ENCODE measurements around the gene CYFIP2.

CYFIP2 gene

DNA sequence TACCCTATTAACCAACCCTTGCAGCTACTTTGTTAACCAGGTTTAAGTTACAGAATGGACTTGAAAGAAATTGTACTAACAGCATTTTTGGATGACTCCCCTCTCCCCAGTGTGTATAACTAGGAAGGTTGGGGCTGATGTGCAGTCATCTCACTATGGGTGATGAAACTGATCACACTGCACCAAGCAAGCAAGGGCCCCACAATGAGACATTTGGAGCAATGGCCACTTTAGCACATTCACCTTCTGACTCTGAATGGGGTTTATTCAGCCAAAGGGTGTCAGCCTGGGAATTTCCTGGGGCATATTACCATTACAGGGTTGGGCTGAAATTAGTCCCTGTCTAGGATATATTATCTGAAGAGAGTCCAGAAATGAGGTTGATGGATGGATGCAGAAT is 18.7 kb upstream of the CYFIP2 start:
- DNase-seq (ENCODE audit: extremely low spot score), result no peak
- POLR2A ChIA-PET, result no interaction called here
- TF ChIP-seq ARNT (IDR thresholded peaks at IDR 0.05), result no peak
- TF ChIP-seq FOXA1 (IDR thresholded peaks at IDR 0.05), result no peak
- TF ChIP-seq, protein P1, sequence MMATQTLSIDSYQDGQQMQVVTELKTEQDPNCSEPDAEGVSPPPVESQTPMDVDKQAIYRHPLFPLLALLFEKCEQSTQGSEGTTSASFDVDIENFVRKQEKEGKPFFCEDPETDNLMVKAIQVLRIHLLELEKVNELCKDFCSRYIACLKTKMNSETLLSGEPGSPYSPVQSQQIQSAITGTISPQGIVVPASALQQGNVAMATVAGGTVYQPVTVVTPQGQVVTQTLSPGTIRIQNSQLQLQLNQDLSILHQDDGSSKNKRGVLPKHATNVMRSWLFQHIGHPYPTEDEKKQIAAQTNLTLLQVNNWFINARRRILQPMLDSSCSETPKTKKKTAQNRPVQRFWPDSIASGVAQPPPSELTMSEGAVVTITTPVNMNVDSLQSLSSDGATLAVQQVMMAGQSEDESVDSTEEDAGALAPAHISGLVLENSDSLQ (IDR thresholded peaks at IDR 0.05), result no peak
- no peak for TF ChIP-seq ELF4 (IDR thresholded peaks at IDR 0.05)
- TF ChIP-seq HDGF (IDR thresholded peaks at IDR 0.05; ENCODE audit: borderline replicate concordance), result no peak
- TF ChIP-seq ZNF384 (IDR thresholded peaks at IDR 0.05), result no peak
- no peak for TF ChIP-seq L3MBTL2 (conservative IDR thresholded peaks at IDR 0.05)
- TF ChIP-seq SP1 (IDR thresholded peaks at IDR 0.05), result no peak
- TF ChIP-seq CTBP1 (IDR thresholded peaks at IDR 0.05; ENCODE audit: borderline replicate concordance), result no peak
- no peak for TF ChIP-seq BHLHE40 (IDR thresholded peaks at IDR 0.05; ENCODE audit: borderline replicate concordance)
- no peak for TF ChIP-seq SUZ12 (IDR thresholded peaks at IDR 0.05)
- no peak for TF ChIP-seq FOXM1 (IDR thresholded peaks at IDR 0.05; ENCODE audit: borderline replicate concordance)
- no peak for TF ChIP-seq NFRKB (IDR thresholded peaks at IDR 0.05)
- no peak for TF ChIP-seq FOXK2 (IDR thresholded peaks at IDR 0.05)
- no peak for TF ChIP-seq TARDBP (IDR thresholded peaks at IDR 0.05)
- no peak for TF ChIP-seq LEF1 (IDR thresholded peaks at IDR 0.05; ENCODE audit: borderline replicate concordance)
- CTCF ChIA-PET, result no interaction called here

DNA sequence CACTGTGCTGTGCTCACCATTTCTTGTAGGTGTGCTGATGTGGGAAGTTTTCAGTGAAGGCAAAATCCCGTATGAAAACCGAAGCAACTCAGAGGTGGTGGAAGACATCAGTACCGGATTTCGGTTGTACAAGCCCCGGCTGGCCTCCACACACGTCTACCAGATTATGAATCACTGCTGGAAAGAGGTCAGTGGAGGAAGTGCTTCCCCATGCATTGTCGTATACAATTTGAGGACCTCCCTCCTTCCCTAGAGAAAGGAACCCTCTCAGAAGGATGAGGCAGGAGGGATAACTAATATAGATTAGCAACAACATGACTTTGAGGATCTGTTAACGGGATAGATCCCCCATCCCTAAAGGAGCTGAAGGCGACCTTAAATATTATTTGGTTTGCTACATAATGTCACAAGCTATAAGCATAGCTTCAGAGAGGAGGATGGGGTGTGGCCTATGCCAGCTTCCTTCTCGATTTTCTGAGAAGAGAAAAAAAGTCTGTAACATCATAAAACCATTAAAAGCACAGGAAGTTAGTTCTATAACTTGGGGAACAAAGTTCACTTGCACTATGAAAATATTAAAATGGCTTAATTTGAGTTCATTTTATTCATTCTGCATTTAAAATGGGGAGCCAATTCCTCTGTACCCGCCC is 17.0 kb upstream of the CYFIP2 start:
- CTCF ChIA-PET, result interaction anchor here (1.5 kb wide), 1 partner anchor 76 kb away, joined by 3 read pairs; no protein-coding TSS in a partner anchor
- no peak for DNase-seq (ENCODE audit: extremely low spot score)
- TF ChIP-seq BHLHE40 (IDR thresholded peaks at IDR 0.05; ENCODE audit: borderline replicate concordance) (no peak), ZNF384 (IDR thresholded peaks at IDR 0.05) (no peak), LEF1 (IDR thresholded peaks at IDR 0.05; ENCODE audit: borderline replicate concordance) (no peak)
- TF ChIP-seq, protein P1 (IDR thresholded peaks at IDR 0.05), result no peak
- POLR2A ChIA-PET, result no interaction called here

DNA sequence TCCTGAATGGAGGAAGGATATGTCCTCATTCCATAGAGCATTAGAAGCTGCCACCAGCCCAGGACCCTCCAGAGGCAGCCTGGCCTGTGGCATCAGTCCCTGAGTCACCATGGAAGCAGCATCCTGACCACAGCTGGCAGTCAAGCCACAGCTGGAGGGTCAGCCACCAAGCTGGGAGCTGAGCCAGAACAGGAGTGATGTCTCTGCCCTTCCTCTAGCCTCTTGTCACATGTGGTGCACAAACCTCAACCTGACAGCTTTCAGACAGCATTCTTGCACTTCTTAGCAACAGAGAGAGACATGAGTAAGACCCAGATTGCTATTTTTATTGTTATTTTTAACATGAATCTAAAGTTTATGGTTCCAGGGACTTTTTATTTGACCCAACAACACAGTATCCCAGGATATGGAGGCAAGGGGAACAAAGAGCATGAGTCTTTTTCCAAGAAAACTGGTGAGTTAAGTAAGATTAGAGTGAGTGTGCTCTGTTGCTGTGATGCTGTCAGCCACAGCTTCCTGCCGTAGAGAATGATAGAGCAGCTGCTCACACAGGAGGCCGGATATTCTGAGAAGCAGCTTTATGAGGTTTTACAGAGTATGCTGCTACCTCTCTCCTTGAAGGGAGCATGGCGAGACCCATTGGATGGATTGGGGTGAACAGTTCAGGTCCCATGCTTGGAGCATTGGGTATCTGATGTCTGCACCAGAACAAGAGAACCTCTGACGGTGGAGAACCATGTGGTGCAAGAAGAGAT is 13.0 kb upstream of the CYFIP2 start:
- no peak for DNase-seq (ENCODE audit: extremely low spot score)
- ChIA-PET POLR2A (no interaction called here), CTCF (interaction anchor here (0.8 to 2.1 kb wide), 9 partner anchors 8 to 108 kb away, joined by 3 to 16 read pairs (median 5); partner anchors contain the start of gene CYFIP2)
- TF ChIP-seq SP1 (IDR thresholded peaks at IDR 0.05) (no peak), SUZ12 (IDR thresholded peaks at IDR 0.05) (no peak), FOXK2 (IDR thresholded peaks at IDR 0.05) (no peak), LEF1 (IDR thresholded peaks at IDR 0.05; ENCODE audit: borderline replicate concordance) (no peak), ARNT (IDR thresholded peaks at IDR 0.05) (no peak), CTBP1 (IDR thresholded peaks at IDR 0.05; ENCODE audit: borderline replicate concordance) (no peak), TARDBP (IDR thresholded peaks at IDR 0.05) (no peak), FOXA1 (IDR thresholded peaks at IDR 0.05) (no peak), NFRKB (IDR thresholded peaks at IDR 0.05) (no peak), FOXM1 (IDR thresholded peaks at IDR 0.05; ENCODE audit: borderline replicate concordance) (no peak), ZNF384 (IDR thresholded peaks at IDR 0.05) (no peak), HDGF (IDR thresholded peaks at IDR 0.05; ENCODE audit: borderline replicate concordance) (no peak), BHLHE40 (IDR thresholded peaks at IDR 0.05; ENCODE audit: borderline replicate concordance) (no peak), L3MBTL2 (conservative IDR thresholded peaks at IDR 0.05) (no peak), ELF4 (IDR thresholded peaks at IDR 0.05) (no peak)
- TF ChIP-seq, protein P1 (IDR thresholded peaks at IDR 0.05), result no peak

DNA sequence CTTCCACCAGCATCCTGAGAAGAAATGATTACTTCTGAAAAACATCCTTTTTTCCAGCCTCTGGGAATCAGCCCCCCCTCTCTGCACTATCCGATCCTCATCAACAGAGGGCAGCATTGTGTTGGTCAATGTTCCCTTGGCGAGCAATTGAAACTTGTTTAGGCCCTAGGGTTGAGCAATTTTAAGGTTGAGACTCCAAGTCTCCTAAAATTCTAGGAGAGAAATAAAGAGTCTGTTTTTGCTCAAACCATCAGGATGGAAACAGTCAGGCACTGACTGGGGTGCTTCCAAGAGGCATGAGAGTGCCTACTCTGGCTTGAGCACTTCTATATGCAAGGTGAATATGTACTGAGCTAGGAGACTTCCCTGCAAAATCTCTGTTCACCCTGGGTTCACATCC is 12.4 kb upstream of the CYFIP2 start:
- POLR2A ChIA-PET, result interaction anchor here (1.2 kb wide), 1 partner anchor 111 kb away, joined by 7 read pairs; the partner anchor contains the start of gene MED7
- TF ChIP-seq, protein P1 (IDR thresholded peaks at IDR 0.05), result no peak
- TF ChIP-seq ZNF384 (IDR thresholded peaks at IDR 0.05) (no peak), ARNT (IDR thresholded peaks at IDR 0.05) (no peak), CTBP1 (IDR thresholded peaks at IDR 0.05; ENCODE audit: borderline replicate concordance) (no peak), SUZ12 (IDR thresholded peaks at IDR 0.05) (no peak), FOXK2 (IDR thresholded peaks at IDR 0.05) (no peak), L3MBTL2 (conservative IDR thresholded peaks at IDR 0.05) (no peak), LEF1 (IDR thresholded peaks at IDR 0.05; ENCODE audit: borderline replicate concordance) (no peak), NFRKB (IDR thresholded peaks at IDR 0.05) (no peak), FOXM1 (IDR thresholded peaks at IDR 0.05; ENCODE audit: borderline replicate concordance) (no peak), TARDBP (IDR thresholded peaks at IDR 0.05) (no peak), SP1 (IDR thresholded peaks at IDR 0.05) (no peak), HDGF (IDR thresholded peaks at IDR 0.05; ENCODE audit: borderline replicate concordance) (no peak), BHLHE40 (IDR thresholded peaks at IDR 0.05; ENCODE audit: borderline replicate concordance) (no peak), ELF4 (IDR thresholded peaks at IDR 0.05) (no peak), FOXA1 (IDR thresholded peaks at IDR 0.05) (no peak)

DNA sequence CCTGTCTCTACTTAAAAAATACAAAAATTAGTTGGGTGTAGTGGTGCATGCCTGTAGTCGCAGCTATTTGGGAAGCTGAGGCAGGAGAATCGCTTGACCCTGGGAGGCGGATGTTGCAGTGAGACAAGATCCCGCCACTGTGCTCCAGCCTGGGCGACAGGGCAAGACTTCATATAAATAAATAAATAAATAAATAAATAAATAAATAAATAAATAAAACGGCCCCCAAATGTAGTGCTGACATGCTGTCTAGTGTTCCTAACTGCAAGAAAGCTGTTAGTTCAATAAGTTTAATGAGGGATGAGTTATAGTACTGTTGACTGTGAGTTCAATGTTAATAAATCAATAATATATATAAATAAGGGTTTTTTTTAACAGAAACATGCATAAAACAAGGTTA is 7.5 kb upstream of the CYFIP2 start:
- TF ChIP-seq NFRKB (IDR thresholded peaks at IDR 0.05), result no peak
- TF ChIP-seq BHLHE40 (IDR thresholded peaks at IDR 0.05; ENCODE audit: borderline replicate concordance), result no peak
- TF ChIP-seq SUZ12 (IDR thresholded peaks at IDR 0.05), result no peak
- TF ChIP-seq SP1 (IDR thresholded peaks at IDR 0.05), result no peak
- no peak for TF ChIP-seq ARNT (IDR thresholded peaks at IDR 0.05)
- no peak for TF ChIP-seq FOXK2 (IDR thresholded peaks at IDR 0.05)
- no peak for TF ChIP-seq HDGF (IDR thresholded peaks at IDR 0.05; ENCODE audit: borderline replicate concordance)
- no peak for TF ChIP-seq TARDBP (IDR thresholded peaks at IDR 0.05)
- TF ChIP-seq FOXA1 (IDR thresholded peaks at IDR 0.05), result no peak
- no peak for TF ChIP-seq LEF1 (IDR thresholded peaks at IDR 0.05; ENCODE audit: borderline replicate concordance)
- TF ChIP-seq, protein P1 (IDR thresholded peaks at IDR 0.05), result no peak
- no peak for TF ChIP-seq FOXM1 (IDR thresholded peaks at IDR 0.05; ENCODE audit: borderline replicate concordance)
- TF ChIP-seq L3MBTL2 (conservative IDR thresholded peaks at IDR 0.05), result no peak
- TF ChIP-seq ELF4 (IDR thresholded peaks at IDR 0.05), result no peak
- TF ChIP-seq ZNF384 (IDR thresholded peaks at IDR 0.05), result no peak
- no peak for TF ChIP-seq CTBP1 (IDR thresholded peaks at IDR 0.05; ENCODE audit: borderline replicate concordance)
- ChIA-PET CTCF (interaction anchor here (0.5 to 1.3 kb wide), 2 partner anchors 42 to 130 kb away, joined by 3 to 7 read pairs; no protein-coding TSS in a partner anchor), POLR2A (no interaction called here)
- no peak for DNase-seq (ENCODE audit: extremely low spot score)

More for the DNA sequence above, 12.4 kb upstream of the CYFIP2 start:
- peak; percentile 72 for DNase-seq (ENCODE audit: extremely low spot score)
- CTCF ChIA-PET, result interaction anchor here (0.6 to 2.1 kb wide), 18 partner anchors 9 to 108 kb away, joined by 3 to 16 read pairs (median 3); partner anchors contain the start of gene CYFIP2

Data from HEK293T (cell line).